Loucy (cell line): ENCODE data around the gene ZNF181.
A peak's percentile ranks its signal among the peaks of the same experiment; 100 is the strongest.
"Not testable (repeated sequence)": the region's sequence is repeated elsewhere in the genome, so short reads cannot be mapped to it uniquely, and the experiment has no call there.

Experiments
- H2AFZ ChIP-seq: fragments of 200-600 bp; sonication (generic); 2 replicates; pipeline ENCODE4 v1.6.0; 2016; ENCODE audit warnings: antibody characterized with exemption, mild to moderate bottlenecking, low read length, moderate library complexity
- H3F3A ChIP-seq: fragments of 200-600 bp; 2 replicates; pipeline ENCODE4 v1.6.0; 2016; ENCODE audit warnings: antibody characterized with exemption, low read depth, mild to moderate bottlenecking
- H3K27me3 ChIP-seq: fragments of 200-600 bp; sonication (generic); 2 replicates; pipeline ENCODE4 v1.6.1; 2014; ENCODE audit warnings: low read length, mild to moderate bottlenecking; ENCODE audit not compliant: insufficient read depth, poor library complexity, severe bottlenecking
- H3K36me3 ChIP-seq: fragments of 200-600 bp; sonication (generic); 2 replicates; pipeline ENCODE4 v1.6.1; 2016; ENCODE audit warnings: low read length; ENCODE audit not compliant: insufficient read depth
- H3K4me1 ChIP-seq: fragments of 200-600 bp; sonication (generic); 2 replicates; pipeline ENCODE4 v1.5.1; 2014; ENCODE audit warnings: low read length, mild to moderate bottlenecking; ENCODE audit not compliant: insufficient read depth, poor library complexity, severe bottlenecking
- H3K4me2 ChIP-seq: fragments of 200-600 bp; sonication (generic); 2 replicates; pipeline ENCODE4 v1.6.0; 2014; ENCODE audit warnings: antibody characterized with exemption, low read length, low read depth, mild to moderate bottlenecking; ENCODE audit not compliant: poor library complexity, severe bottlenecking
- H3K4me3 ChIP-seq: fragments of 200-600 bp; sonication (generic); 2 replicates; pipeline ENCODE4 v1.5.1; 2014; ENCODE audit warnings: low read length, mild to moderate bottlenecking, mixed read lengths; ENCODE audit not compliant: poor library complexity, severe bottlenecking
- H3K79me2 ChIP-seq: fragments of 200-600 bp; sonication (generic); 2 replicates; pipeline ENCODE4 v1.6.1; 2014; ENCODE audit warnings: low read length; ENCODE audit not compliant: insufficient read depth
- H3K9ac ChIP-seq: fragments of 200-600 bp; sonication (generic); 2 replicates; pipeline ENCODE4 v1.6.0; 2014; ENCODE audit warnings: mild to moderate bottlenecking, low read depth, low read length, moderate library complexity; ENCODE audit not compliant: poor library complexity, severe bottlenecking
- H3K9me2 ChIP-seq: fragments of 200-600 bp; sonication (generic); replicated peaks from 2 replicates; pipeline ENCODE4 v1.6.1; 2016; ENCODE audit warnings: low read depth, low read length, mixed read lengths
- H3K9me3 ChIP-seq: fragments of 200-600 bp; sonication (generic); 2 replicates; pipeline ENCODE4 v1.6.1; 2014; ENCODE audit warnings: mild to moderate bottlenecking, antibody characterized with exemption, low read length, low read depth; ENCODE audit not compliant: insufficient read depth
- H4K20me1 ChIP-seq: fragments of 200-600 bp; sonication (generic); 2 replicates; pipeline ENCODE4 v1.6.0; 2014; ENCODE audit warnings: antibody characterized with exemption, low read length, mild to moderate bottlenecking; ENCODE audit not compliant: insufficient read depth, poor library complexity, severe bottlenecking
- EZH2phosphoT487 ChIP-seq: fragments of 200-600 bp; IDR thresholded peaks from 2 replicates; pipeline ENCODE4 v1.6.1; 2018; ENCODE audit warnings: antibody characterized with exemption, mild to moderate bottlenecking, moderate library complexity, borderline replicate concordance
- TF ChIP-seq, protein P1 (sequence below): fragments of 200-600 bp; sonication (generic); conservative IDR thresholded peaks from 2 replicates; pipeline ENCODE4 v1.5.1; 2014; ENCODE audit warnings: mild to moderate bottlenecking, antibody characterized with exemption, low read length

ZNF181 gene

DNA sequence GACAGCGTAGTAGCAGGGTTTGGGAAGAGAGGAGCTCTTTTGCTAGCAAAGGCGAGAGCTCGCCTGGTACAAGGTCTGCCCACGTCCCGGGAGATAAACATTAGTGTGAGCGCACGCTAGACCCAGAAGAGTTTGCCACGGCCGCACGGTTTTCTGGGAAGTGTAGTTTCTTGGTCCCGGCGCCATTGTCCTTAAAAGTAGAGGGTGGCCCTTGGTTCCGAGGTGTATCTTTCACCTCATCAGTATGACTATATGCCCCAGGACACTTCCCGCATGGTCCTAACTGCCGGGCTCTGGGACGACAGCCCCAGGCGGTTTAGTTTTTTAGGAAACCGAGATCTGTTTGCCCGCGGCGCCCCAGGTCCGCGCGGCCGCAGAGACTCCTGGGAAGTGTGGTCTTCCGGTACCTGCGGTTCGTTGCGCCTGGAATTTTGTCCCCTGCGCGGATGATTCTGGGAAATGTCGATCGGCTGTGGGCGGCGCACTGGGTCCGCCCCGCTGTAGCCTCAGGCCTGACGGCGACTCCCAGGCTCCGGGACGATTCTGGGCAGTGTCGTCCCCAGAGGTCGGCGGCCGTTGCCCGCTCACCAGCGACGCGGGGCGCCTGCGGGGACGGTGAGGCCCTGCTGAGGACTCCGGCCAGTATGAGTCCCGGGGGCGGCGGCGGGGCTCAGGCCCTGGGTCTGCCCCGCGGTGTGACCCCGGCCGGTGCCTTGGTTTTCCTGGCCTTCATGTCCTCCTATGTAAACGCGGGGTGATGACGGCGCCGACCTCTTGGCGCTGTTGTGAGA is at the start of gene ZNF181:
ZNF181 (plus strand) TSS at position 498 of the 791 bp plus-strand sequence. CDS start 795 bp downstream, outside the sequence.
- Histone ChIP-seq H3K4me1 (peaks cover 9% of the 10 kb centered on the region), H3K36me3 (no peaks in the 10 kb centered on the region), H3K9me3 (no peaks in the 10 kb centered on the region), H4K20me1 (no peaks in the 10 kb centered on the region), H3K9ac (peak within 1 kb of the TSS; percentile 72), H3K9me2 (no peaks in the 10 kb centered on the region), H2AFZ (peak within 1 kb of the TSS; percentile 99), H3K4me3 (peak within 1 kb of the TSS; percentile 93), H3F3A (no peaks in the 10 kb centered on the region), H3K79me2 (peaks cover 8% of the 10 kb centered on the region; the same call in 1 of the 2 replicates), H3K4me2 (peak within 1 kb of the TSS; percentile 93), H3K27me3 (no peaks in the 10 kb centered on the region)
- TF ChIP-seq, protein P1, sequence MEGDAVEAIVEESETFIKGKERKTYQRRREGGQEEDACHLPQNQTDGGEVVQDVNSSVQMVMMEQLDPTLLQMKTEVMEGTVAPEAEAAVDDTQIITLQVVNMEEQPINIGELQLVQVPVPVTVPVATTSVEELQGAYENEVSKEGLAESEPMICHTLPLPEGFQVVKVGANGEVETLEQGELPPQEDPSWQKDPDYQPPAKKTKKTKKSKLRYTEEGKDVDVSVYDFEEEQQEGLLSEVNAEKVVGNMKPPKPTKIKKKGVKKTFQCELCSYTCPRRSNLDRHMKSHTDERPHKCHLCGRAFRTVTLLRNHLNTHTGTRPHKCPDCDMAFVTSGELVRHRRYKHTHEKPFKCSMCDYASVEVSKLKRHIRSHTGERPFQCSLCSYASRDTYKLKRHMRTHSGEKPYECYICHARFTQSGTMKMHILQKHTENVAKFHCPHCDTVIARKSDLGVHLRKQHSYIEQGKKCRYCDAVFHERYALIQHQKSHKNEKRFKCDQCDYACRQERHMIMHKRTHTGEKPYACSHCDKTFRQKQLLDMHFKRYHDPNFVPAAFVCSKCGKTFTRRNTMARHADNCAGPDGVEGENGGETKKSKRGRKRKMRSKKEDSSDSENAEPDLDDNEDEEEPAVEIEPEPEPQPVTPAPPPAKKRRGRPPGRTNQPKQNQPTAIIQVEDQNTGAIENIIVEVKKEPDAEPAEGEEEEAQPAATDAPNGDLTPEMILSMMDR = no peak
- no peak for TF ChIP-seq EZH2phosphoT487

DNA sequence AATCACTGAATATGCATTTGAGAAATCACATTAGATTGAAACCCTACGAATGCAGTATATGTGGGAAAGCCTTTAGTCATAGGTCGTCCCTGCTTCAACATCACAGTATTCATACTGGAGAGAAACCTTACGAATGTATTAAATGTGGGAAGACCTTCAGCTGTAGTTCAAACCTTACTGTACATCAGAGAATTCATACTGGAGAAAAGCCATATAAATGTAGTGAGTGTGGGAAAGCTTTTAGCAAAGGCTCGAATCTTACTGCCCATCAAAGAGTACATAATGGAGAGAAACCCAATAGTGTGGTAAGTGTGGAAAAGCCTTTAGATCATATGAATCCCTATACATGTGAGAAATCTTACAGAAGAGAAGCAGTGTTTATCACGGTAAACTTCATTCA is 48.8 kb upstream of the ZNF181 start:
- H3K9me3 ChIP-seq, H3K36me3 ChIP-seq: not testable (repeated sequence)

DNA sequence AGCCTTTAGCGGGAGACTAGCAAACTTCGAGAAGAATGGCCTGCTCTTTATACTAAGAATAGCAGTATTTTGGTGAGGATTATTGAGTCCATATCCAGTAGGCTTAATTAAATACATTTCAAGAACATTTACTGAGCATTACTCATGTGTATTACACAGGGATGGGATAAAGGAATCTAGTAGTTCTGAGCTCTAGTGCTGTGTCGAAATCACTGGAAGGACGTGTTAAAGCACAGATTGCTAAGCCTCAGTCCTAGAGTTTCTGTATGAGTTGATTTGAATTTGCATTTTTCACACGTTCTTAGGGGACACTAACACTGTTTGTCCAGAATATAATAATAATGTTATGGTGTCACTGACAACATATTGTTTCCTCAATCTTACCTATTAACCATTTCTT is 47.6 kb upstream of the ZNF181 start:
- Histone ChIP-seq H3K36me3 (no peaks in the 10 kb centered on the region), H3K27me3 (no peaks in the 10 kb centered on the region), H3K9me3 (no peaks in the 10 kb centered on the region; the same call in 1 of the 2 replicates)

More for the DNA sequence above, 48.8 kb upstream of the ZNF181 start:
- not testable (repeated sequence) for H3K79me2 ChIP-seq, H4K20me1 ChIP-seq, H3K9me2 ChIP-seq, H3K4me3 ChIP-seq, H3K27me3 ChIP-seq, H3K4me2 ChIP-seq, H2AFZ ChIP-seq, H3F3A ChIP-seq, H3K4me1 ChIP-seq, H3K9ac ChIP-seq

More for the DNA sequence above, 47.6 kb upstream of the ZNF181 start:
- H3K79me2 ChIP-seq = no peaks in the 10 kb centered on the region
- no peak for TF ChIP-seq EZH2phosphoT487
- TF ChIP-seq, protein P1 = no peak
- H3K4me2 ChIP-seq = no peak overlapping the region
- H3K4me1 ChIP-seq = no peaks in the 10 kb centered on the region
- no peak overlapping the region for H3K4me3 ChIP-seq
- H2AFZ ChIP-seq = no peak overlapping the region
- no peak overlapping the region for H3K9ac ChIP-seq
- no peaks in the 10 kb centered on the region for H3K9me2 ChIP-seq
- no peaks in the 10 kb centered on the region for H3F3A ChIP-seq
- H4K20me1 ChIP-seq = no peaks in the 10 kb centered on the region
